Stomach smooth muscle (tissue), 2 donors: Measurements from ENCODE around the gene STK16.
A peak's percentile ranks its signal among the peaks of the same experiment; 100 is the strongest.

Source experiments
- H3K27ac ChIP-seq: one replicate; pipeline ENCODE4 v1.7.0; 2013; ENCODE audit warnings: mild to moderate bottlenecking, low read length, inconsistent platforms
- H3K27me3 ChIP-seq, 2 donors: one replicate each; pipeline ENCODE4 v1.7.0; 2013; ENCODE audit warnings: low read length in 2 of 2; ENCODE audit not compliant: insufficient read depth in 2 of 2, control insufficient read depth in 1 of 2
- H3K36me3 ChIP-seq, 2 donors: one replicate each; pipeline ENCODE4 v1.7.0; 2013; ENCODE audit warnings: low read length in 2 of 2; ENCODE audit not compliant: control insufficient read depth in 2 of 2, insufficient read depth in 2 of 2
- H3K4me1 ChIP-seq: one replicate; pipeline ENCODE4 v1.7.0; 2013; ENCODE audit warnings: low read length; ENCODE audit not compliant: control insufficient read depth, insufficient read depth
- H3K4me3 ChIP-seq, 2 donors: one replicate each; pipeline ENCODE4 v1.7.0; 2013; ENCODE audit warnings: low read length in 2 of 2
- H3K9ac ChIP-seq, 2 donors: one replicate each; pipeline ENCODE4 v1.7.0; 2013; ENCODE audit warnings: low read length in 2 of 2, mild to moderate bottlenecking in 1 of 2
- H3K9me3 ChIP-seq, 2 donors: one replicate each; pipeline ENCODE4 v1.7.0; 2013; ENCODE audit warnings: low read length in 2 of 2; ENCODE audit not compliant: control insufficient read depth in 2 of 2
- donor health status: healthy.
- donor health status: Pancreatic carcinoma.

STK16 gene

GRCh38 chr2:219290381-219291171 is 45.3 kb downstream of the STK16 start:
- Histone ChIP-seq H3K9me3 (no peaks in the 10 kb centered on the region), H3K9ac (no peak overlapping the region), H3K36me3 (peaks cover 0 to 4% of the 10 kb centered on the region in 2 donors), H3K4me3 (no peak overlapping the region), H3K27ac (peak overlapping the region; percentile 66), H3K27me3 (no peaks in the 10 kb centered on the region), H3K4me1 (peaks cover 27% of the 10 kb centered on the region)

GRCh38 chr2:219291394-219291793 is 46.1 kb downstream of the STK16 start:
- Histone ChIP-seq H3K27ac (no peak overlapping the region), H3K36me3 (peaks cover 0 to 2% of the 10 kb centered on the region in 2 donors), H3K4me1 (peaks cover 27% of the 10 kb centered on the region), H3K9ac (no peak overlapping the region), H3K27me3 (no peaks in the 10 kb centered on the region), H3K4me3 (no peak overlapping the region), H3K9me3 (no peaks in the 10 kb centered on the region)

DNA sequence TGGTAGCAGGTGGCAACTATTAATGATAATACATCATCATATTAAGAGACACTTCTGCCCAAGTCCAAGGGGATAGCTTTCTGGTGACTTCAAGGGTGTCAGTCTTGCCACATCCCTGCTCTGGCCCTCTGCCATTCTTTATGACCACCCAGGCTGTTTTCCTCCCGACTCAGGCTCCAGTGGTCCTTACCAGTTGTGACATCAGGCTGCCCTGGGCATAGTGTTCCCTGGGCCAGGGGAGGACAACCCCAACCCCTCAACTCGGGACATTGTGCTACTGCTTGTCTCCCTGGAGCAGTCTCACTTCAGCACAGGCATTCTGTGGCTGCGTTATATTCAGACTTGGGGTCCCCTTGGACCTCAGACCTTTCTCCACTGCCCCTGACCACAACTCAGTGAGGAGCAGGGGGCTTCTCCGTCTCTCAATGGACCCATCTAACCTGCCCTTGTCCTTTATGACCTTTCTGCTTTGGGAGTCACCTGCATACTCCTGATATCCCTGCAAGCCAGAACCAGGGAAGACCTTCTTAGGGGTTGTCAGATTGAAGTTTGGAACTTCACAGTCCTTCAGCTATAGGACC is 46.7 kb downstream of the STK16 start:
- Histone ChIP-seq H3K27ac (no peak overlapping the region), H3K27me3 (no peaks in the 10 kb centered on the region), H3K9me3 (no peaks in the 10 kb centered on the region), H3K9ac (no peak overlapping the region), H3K4me3 (no peak overlapping the region), H3K4me1 (peaks cover 25% of the 10 kb centered on the region), H3K36me3 (no peaks in the 10 kb centered on the region)

DNA sequence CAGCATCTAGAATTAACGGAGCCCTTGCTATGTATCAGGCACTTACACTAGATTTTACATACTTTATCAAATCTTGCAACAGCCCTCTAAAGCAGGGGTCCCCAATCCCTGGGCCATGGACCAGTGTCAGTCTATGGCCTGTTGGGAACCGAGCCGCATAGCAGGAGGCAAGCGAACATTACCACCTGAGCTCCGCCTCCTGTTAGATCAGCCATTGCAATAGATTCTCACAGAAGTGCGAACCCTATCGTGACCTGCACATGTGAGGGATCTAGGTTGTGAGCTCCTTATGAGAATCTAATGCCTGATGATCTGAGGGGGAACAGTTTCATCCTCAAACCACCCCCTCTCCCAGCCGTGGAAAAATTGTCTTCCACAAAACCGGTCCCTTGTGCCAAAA is 47.3 kb downstream of the STK16 start:
- Histone ChIP-seq H3K9me3 (no peaks in the 10 kb centered on the region), H3K36me3 (no peaks in the 10 kb centered on the region), H3K27me3 (no peaks in the 10 kb centered on the region), H3K27ac (no peak overlapping the region), H3K9ac (no peak overlapping the region), H3K4me3 (no peak overlapping the region), H3K4me1 (peaks cover 25% of the 10 kb centered on the region)

DNA sequence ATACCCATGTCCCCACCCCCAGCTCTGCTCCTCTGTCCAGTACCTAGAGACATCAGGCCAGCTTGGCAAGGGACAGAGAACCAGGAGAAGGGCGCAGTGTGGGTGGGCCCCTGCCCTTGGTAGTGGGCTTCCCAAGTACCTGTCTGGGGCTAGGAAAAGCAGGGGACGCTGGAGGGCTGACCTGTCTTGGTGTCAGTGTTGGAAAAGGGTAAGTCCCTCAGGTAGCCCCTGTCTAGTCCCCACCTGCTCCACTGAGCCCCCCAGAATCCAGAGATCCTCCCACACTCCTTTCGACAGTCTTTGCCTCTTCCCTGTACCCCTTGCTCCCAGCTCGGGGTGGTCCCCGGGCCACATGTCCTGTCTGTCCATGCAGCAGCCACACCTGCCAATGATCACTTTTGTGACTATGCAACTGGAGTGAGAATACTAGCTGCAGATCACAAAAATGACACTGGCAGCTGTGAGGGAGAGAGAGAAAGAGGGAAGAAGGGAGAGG is 48.5 kb downstream of the STK16 start:
- peaks cover 28% of the 10 kb centered on the region for H3K4me1 ChIP-seq
- no peaks in the 10 kb centered on the region for H3K27me3 ChIP-seq
- peak overlapping the region; percentile 78 for H3K27ac ChIP-seq
- peak overlapping the region; percentile 67 to 77 for H3K4me3 ChIP-seq
- no peaks in the 10 kb centered on the region for H3K36me3 ChIP-seq
- no peaks in the 10 kb centered on the region for H3K9me3 ChIP-seq
- peak overlapping the region; percentile 79 to 89 for H3K9ac ChIP-seq

DNA sequence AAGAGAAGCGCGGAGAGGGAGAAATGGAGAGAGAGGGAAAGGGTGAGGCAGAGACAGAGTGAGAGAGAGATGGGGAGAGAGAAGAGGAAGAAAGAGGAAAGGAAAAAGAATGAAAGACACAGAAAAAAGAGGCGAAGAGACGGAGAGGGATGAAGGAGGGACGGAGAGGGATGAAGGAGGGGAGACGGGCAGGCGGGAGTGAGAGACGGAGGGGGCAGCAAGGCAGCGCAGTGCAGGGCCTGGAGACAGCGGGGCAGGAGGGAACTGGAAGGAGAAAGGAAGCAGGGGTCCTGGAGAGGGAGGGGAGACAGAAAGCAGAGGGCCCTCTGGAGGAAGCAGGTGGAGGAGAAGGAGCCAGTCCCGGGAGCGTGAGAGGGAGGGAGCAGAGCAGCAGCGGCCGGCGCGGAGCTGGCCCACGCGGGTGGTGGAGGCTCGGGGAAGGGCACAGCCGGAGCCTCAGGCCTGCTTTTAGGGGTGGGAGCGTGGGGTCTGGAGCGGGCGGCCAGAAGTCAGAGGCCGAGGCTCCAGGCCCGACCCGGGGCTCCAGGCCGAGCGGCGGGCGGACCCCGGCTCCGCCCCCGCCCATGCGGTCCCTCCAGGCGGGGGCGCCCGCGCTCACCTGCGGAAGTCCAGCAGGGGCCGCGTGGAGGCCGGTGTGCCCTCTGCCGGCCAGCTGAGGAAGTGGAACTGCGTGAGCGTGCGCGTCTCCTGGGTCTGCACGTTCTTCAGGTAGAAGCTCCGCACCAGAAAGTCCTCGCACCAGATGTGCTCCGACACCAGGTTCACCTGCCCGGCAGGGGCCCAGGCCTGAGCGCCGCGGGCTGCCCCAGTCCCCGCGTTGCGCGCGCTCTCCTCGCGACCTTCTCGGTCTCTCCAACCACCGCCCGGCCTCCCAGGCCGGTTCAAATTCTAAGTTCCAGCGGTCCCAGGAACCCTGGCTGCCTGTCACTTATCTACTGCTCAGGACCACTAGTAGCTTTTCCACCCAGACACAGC is 49.4 kb downstream of the STK16 start:
- Histone ChIP-seq H3K4me3 (peak overlapping the region; percentile 67 to 77), H3K9ac (peak overlapping the region; percentile 79 to 89), H3K27me3 (peaks cover 0 to 1% of the 10 kb centered on the region in 2 donors), H3K27ac (peak overlapping the region; percentile 78), H3K36me3 (no peaks in the 10 kb centered on the region), H3K9me3 (no peaks in the 10 kb centered on the region), H3K4me1 (peaks cover 26% of the 10 kb centered on the region)

GRCh38 chr2:219296142-219296541 is 50.9 kb downstream of the STK16 start:
- Histone ChIP-seq H3K9me3 (no peaks in the 10 kb centered on the region), H3K4me1 (peaks cover 20% of the 10 kb centered on the region), H3K27ac (no peak overlapping the region), H3K4me3 (no peak overlapping the region), H3K9ac (no peak overlapping the region), H3K36me3 (no peaks in the 10 kb centered on the region), H3K27me3 (peaks cover 0 to 7% of the 10 kb centered on the region in 2 donors)

DNA sequence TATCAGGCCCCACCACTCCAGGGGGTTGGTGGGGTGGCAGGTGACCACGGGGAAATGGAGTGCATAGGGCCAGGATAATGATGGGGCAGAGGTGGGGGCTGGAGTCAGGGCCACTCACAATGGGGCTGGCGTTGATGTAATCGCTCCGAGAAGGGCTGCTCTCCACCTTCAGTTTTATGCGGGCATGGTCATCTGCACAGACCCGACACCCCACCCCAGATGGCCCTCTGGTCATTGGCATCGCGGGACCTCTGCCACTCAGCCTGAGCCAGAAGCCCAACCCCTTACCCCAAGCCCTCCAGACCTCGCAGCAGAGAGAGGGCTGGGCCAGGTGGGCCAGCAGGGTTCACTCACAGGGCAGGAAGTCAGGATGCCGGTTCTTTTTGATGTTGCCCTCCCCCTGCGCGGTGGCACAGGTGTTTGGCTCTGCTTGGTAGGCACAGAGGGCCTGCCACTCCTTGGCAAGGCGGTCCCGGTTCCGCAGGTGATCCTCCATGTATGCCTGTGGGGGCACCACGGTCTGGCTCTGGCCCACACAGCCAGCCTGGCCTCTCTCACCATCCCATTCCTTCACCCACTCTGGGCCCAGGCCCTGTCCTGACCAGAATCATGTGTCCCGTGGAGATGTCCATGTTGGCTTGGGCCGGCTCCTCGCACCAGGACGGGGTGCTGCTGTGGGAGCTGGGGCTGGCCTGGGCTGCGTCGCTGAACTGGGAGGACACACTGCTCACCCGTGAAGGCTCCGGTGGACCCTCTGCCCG is 51.5 kb downstream of the STK16 start:
- Histone ChIP-seq H3K9ac (no peak overlapping the region), H3K27ac (no peak overlapping the region), H3K36me3 (no peaks in the 10 kb centered on the region), H3K27me3 (peaks cover 5 to 9% of the 10 kb centered on the region in 2 donors), H3K4me3 (no peak overlapping the region), H3K4me1 (peaks cover 20% of the 10 kb centered on the region), H3K9me3 (no peaks in the 10 kb centered on the region)

DNA sequence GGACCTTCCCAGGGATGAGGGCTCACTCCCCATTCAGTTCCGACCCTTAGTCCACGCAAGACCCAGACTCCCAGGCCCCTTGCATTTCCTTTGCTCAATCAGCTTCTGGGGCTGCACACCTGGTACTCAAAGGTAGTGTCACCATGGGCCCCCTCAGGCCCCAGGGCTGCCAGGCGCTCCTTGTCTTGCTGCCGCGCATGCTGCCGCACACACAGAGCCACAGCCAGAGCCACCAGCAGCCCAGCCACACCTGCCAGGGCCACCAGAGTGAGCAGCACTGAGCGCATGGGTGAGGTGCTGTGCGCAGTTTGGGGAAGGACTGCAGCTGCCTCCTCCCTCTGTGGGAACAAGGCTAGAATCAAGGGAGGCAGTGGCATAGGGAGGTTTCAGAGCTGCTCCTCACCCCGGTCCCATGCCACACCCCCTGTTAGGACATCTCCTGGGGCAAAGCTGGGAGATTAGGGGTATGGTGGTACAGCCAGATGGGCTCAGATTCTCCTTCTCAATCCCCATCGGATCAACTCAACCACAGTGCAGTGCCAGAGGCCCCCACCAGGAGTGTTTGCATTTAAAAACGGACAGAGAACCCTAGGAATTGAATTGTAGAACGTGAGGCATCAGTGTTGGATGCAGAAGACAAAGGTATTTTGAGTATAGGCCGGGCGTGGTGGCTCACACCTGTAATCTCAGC is 52.6 kb downstream of the STK16 start:
- Histone ChIP-seq H3K36me3 (no peaks in the 10 kb centered on the region), H3K9me3 (no peaks in the 10 kb centered on the region), H3K4me1 (peaks cover 20% of the 10 kb centered on the region), H3K4me3 (no peak overlapping the region), H3K27ac (no peak overlapping the region), H3K27me3 (peaks cover 5 to 12% of the 10 kb centered on the region in 2 donors), H3K9ac (no peak overlapping the region)
